ENCODE measurements around the gene LILRB2. TPM values are rescaled to one million over a fixed set of nuclear protein-coding genes. Genes with fewer than 3 reads are reported as not detected.
"Not testable (repeated sequence)": the region's sequence is repeated elsewhere in the genome, so short reads cannot be mapped to it uniquely, and the experiment has no call there.

LILRB2 gene
- polyA plus RNA-seq, 12 donors: 1.4 to 3.8 (median 1.8) TPM; not detected in 2

GRCh38 chr19:54274516-54274915 lies 6.4 kb downstream of the LILRB2 start:
- DNase-seq: not testable (repeated sequence)

GRCh38 chr19:54273821-54274220 lies 7.1 kb downstream of the LILRB2 start:
- DNase-seq: no peak

GRCh38 chr19:54272181-54272580 lies 8.7 kb downstream of the LILRB2 start:
- not testable (repeated sequence) for DNase-seq

- DNase-seq: not testable (repeated sequence)
These were observed 9.3 kb downstream of the LILRB2 start for GRCh38 chr19:54271587-54271986.

GRCh38 chr19:54271106-54271505 lies 9.8 kb downstream of the LILRB2 start:
- DNase-seq: no peak

- no peak for DNase-seq
These were observed 12.0 kb downstream of the LILRB2 start for GRCh38 chr19:54268936-54269335.

- peak; percentile 40 for DNase-seq
These were observed 14.8 kb downstream of the LILRB2 start for GRCh38 chr19:54266133-54266532.

- no peak for DNase-seq
These were observed 18.4 kb downstream of the LILRB2 start for GRCh38 chr19:54262470-54262869.

- no peak for DNase-seq
These were observed 18.8 kb downstream of the LILRB2 start for GRCh38 chr19:54262066-54262465.

GRCh38 chr19:54257116-54257480 lies 23.8 kb downstream of the LILRB2 start, which contains the start of gene LILRB5:
LILRB5 (minus strand) TSS chr19:54257273; CDS start chr19:54257193, 80 bp downstream.
- DNase-seq: no peak

GRCh38 chr19:54256250-54257115 lies 24.4 kb downstream of the LILRB2 start:
- no peak for DNase-seq

GRCh38 chr19:54255105-54255775 lies 25.7 kb downstream of the LILRB2 start:
- no peak for DNase-seq

GRCh38 chr19:54254195-54254906 lies 26.6 kb downstream of the LILRB2 start:
- DNase-seq: no peak

GRCh38 chr19:54253331-54254194 lies 27.3 kb downstream of the LILRB2 start:
- DNase-seq: no peak

- DNase-seq: no peak
These were observed 28.1 kb downstream of the LILRB2 start for GRCh38 chr19:54252845-54253244.

- DNase-seq: no peak
These were observed 28.7 kb downstream of the LILRB2 start for GRCh38 chr19:54252243-54252642.

- DNase-seq: peak; percentile 31
These were observed 32.8 kb downstream of the LILRB2 start for GRCh38 chr19:54248016-54248601.

GRCh38 chr19:54247106-54247930 lies 33.6 kb downstream of the LILRB2 start:
- no peak for DNase-seq

- DNase-seq: no peak
These were observed 35.0 kb downstream of the LILRB2 start for GRCh38 chr19:54245936-54246335.

- not testable (repeated sequence) for DNase-seq
These were observed 37.1 kb downstream of the LILRB2 start for GRCh38 chr19:54243809-54244208.

Data from muscle of arm (tissue), 12 donors.